Colonic mucosa (tissue), 4 donors: ENCODE results near the gene BCR. TPM values are rescaled to one million over a fixed set of nuclear protein-coding genes. Genes with fewer than 3 reads are reported as not detected.

Source experiments
- DNase-seq: peaks from one replicate; pipeline ENCODE4 v3.0.0-alpha.2; 2020
- H3K27ac ChIP-seq: fragments of 200-600 bp; one replicate; pipeline ENCODE4 v1.8.0; 2021
- H3K27me3 ChIP-seq: fragments of 200-600 bp; one replicate; pipeline ENCODE4 v1.8.0; 2021
- H3K36me3 ChIP-seq: fragments of 200-600 bp; one replicate; pipeline ENCODE4 v1.8.0; 2021
- H3K4me1 ChIP-seq: fragments of 200-600 bp; one replicate; pipeline ENCODE4 v1.8.0; 2021; ENCODE audit warnings: mild to moderate bottlenecking
- H3K4me3 ChIP-seq: fragments of 200-600 bp; one replicate; pipeline ENCODE4 v1.8.0; 2021
- H3K9ac ChIP-seq, 2 donors: one replicate each; pipeline ENCODE4 v1.7.0; 2013; ENCODE audit warnings: control low read depth in 2 of 2, low read depth in 2 of 2, low read length in 2 of 2
- H3K9me3 ChIP-seq: fragments of 200-600 bp; one replicate; pipeline ENCODE4 v1.8.0; 2021
- CTCF ChIP-seq: fragments of 200-600 bp; IDR thresholded peaks from one replicate; pipeline ENCODE4 v1.8.0; 2022; ENCODE audit warnings: antibody characterized with exemption, mild to moderate bottlenecking
- intact Hi-C: fragments of 100-400 bp; cut with DNase I; formaldehyde crosslinking; loops from one replicate; pipeline ENCODE4 v1.14.1; 2022
- total RNA-seq, 2 donors: library from RNA; stranded (reverse); fragmentation: NEBNext Ultra II Directional in 1 of 2; extraction: Animal tissue kit (Norgen Biotek cat#: 25700) in 1 of 2; gene quantifications; one replicate each; pipeline ENCODE4 v1.2.1, GENCODE V29; 2021
- donor health status: healthy.
- donor health status: DM: no; HTN: no; CAD: no.
- donor health status: DM: no; HTN: no; CAD: no.

Gene BCR
- total RNA-seq, 2 donors from 2014 or later, result 39.2 to 57.8 TPM

- peaks cover 3% of the 10 kb centered on the region for H3K4me1 ChIP-seq
- no peaks in the 10 kb centered on the region for H3K9me3 ChIP-seq
- TF ChIP-seq CTCF, result no peak
- intact Hi-C loops, result no loop called here
- no peak for DNase-seq
- H3K27me3 ChIP-seq, result no peaks in the 10 kb centered on the region
- no peak overlapping the region for H3K4me3 ChIP-seq
- H3K27ac ChIP-seq, result no peak overlapping the region
- H3K9ac ChIP-seq, result no peak overlapping the region
- no peaks in the 10 kb centered on the region for H3K36me3 ChIP-seq
Observed at GRCh38 chr22:23231471-23232093, 51.3 kb downstream of the BCR start.

- Histone ChIP-seq H3K9me3 (no peaks in the 10 kb centered on the region), H3K4me1 (no peaks in the 10 kb centered on the region), H3K36me3 (no peaks in the 10 kb centered on the region), H3K27ac (no peak overlapping the region), H3K27me3 (no peaks in the 10 kb centered on the region), H3K9ac (no peak overlapping the region), H3K4me3 (no peak overlapping the region)
- intact Hi-C loops, result no loop called here
- TF ChIP-seq CTCF, result no peak
- DNase-seq, result no peak
Observed at GRCh38 chr22:23232094-23232905, 52.0 kb downstream of the BCR start.

- Histone ChIP-seq H3K27ac (no peak overlapping the region), H3K27me3 (no peaks in the 10 kb centered on the region), H3K36me3 (no peaks in the 10 kb centered on the region), H3K4me1 (no peaks in the 10 kb centered on the region), H3K9me3 (no peaks in the 10 kb centered on the region), H3K9ac (no peak overlapping the region), H3K4me3 (no peak overlapping the region)
- no peak for TF ChIP-seq CTCF
- intact Hi-C loops, result no loop called here
- DNase-seq, result no peak
Observed at GRCh38 chr22:23233084-23233531, 52.8 kb downstream of the BCR start.

- Histone ChIP-seq H3K9me3 (no peaks in the 10 kb centered on the region), H3K27ac (no peak overlapping the region), H3K27me3 (no peaks in the 10 kb centered on the region), H3K36me3 (no peaks in the 10 kb centered on the region), H3K4me3 (no peak overlapping the region), H3K4me1 (no peaks in the 10 kb centered on the region), H3K9ac (no peak overlapping the region)
- intact Hi-C loops, result no loop called here
- TF ChIP-seq CTCF, result no peak
- DNase-seq, result no peak
Observed at GRCh38 chr22:23233752-23234408, 53.6 kb downstream of the BCR start.

- Histone ChIP-seq H3K4me1 (no peaks in the 10 kb centered on the region), H3K9me3 (no peaks in the 10 kb centered on the region), H3K27me3 (no peaks in the 10 kb centered on the region), H3K27ac (no peak overlapping the region), H3K4me3 (no peak overlapping the region), H3K9ac (no peak overlapping the region), H3K36me3 (no peaks in the 10 kb centered on the region)
- intact Hi-C loops, result no loop called here
- no peak for TF ChIP-seq CTCF
- no peak for DNase-seq
Observed at GRCh38 chr22:23234409-23235161, 54.3 kb downstream of the BCR start.
